HepG2 (cell line): ENCODE measurements around the gene TOR1AIP1. TPM values are rescaled to one million over a fixed set of nuclear protein-coding genes. Genes with fewer than 3 reads are reported as not detected.

Source experiments
- ASH2L ChIP-seq: fragments of 300-600, 200-600 bp; sonication (generic); IDR thresholded peaks from 2 replicates; pipeline ENCODE4 v1.7.0; 2017; ENCODE audit warnings: low read depth, mild to moderate bottlenecking, moderate library complexity, mixed read lengths, low read length; ENCODE audit not compliant: insufficient read length
- CBX1 ChIP-seq: IDR thresholded peaks from one replicate; pipeline ENCODE4 v1.6.1; 2016; ENCODE audit warnings: antibody characterized with exemption, low read depth
- FOXO4 ChIP-seq: sonication (generic); formaldehyde crosslinking; conservative IDR thresholded peaks from 2 replicates; pipeline ENCODE4 v1.8.1; 2023; ENCODE audit warnings: missing genetic modification reagents
- MAF1 ChIP-seq: sonication (generic); formaldehyde crosslinking; IDR thresholded peaks from 2 replicates; pipeline ENCODE4 v1.5.0; 2020; ENCODE audit warnings: missing genetic modification reagents, borderline replicate concordance
- SCMH1 ChIP-seq: sonication (generic); formaldehyde crosslinking; IDR thresholded peaks from 2 replicates; pipeline ENCODE4 v1.9.0; 2021; ENCODE audit warnings: missing genetic modification reagents, mild to moderate bottlenecking, borderline replicate concordance
- ZBTB40 ChIP-seq, 2 experiments: fragments of 450-650 bp in 1 of 2; sonication (generic) in 1 of 2; formaldehyde crosslinking in 1 of 2; IDR thresholded peaks; 2 replicates each; pipeline versions ENCODE4 v1.6.1 to v1.8.0; 2016 to 2022; ENCODE audit warnings: antibody characterized with exemption in 1 of 2, mild to moderate bottlenecking in 1 of 2, missing genetic modification reagents in 1 of 2
- ZHX2 ChIP-seq, 2 experiments: sonication (generic) in 1 of 2; formaldehyde crosslinking in 1 of 2; IDR thresholded peaks; 2 replicates each; pipeline versions ENCODE4 v1.6.1 to v1.9.0; 2014 to 2022; ENCODE audit warnings: antibody characterized with exemption in 1 of 2, borderline replicate concordance in 1 of 2, inconsistent platforms in 1 of 2, low read depth in 1 of 2, missing genetic modification reagents in 1 of 2
- ZNF10 ChIP-seq: sonication (generic); formaldehyde crosslinking; IDR thresholded peaks from 2 replicates; pipeline ENCODE4 v1.4.0; 2020; ENCODE audit warnings: mild to moderate bottlenecking, low read depth, missing genetic modification reagents, borderline replicate concordance
- ZNF607 ChIP-seq: sonication (generic); formaldehyde crosslinking; IDR thresholded peaks from 2 replicates; pipeline ENCODE4 v1.5.1; 2020; ENCODE audit warnings: missing genetic modification reagents, mild to moderate bottlenecking, borderline replicate concordance
- ZSCAN25 ChIP-seq: sonication (generic); formaldehyde crosslinking; IDR thresholded peaks from 2 replicates; pipeline ENCODE4 v1.8.0; 2022; ENCODE audit warnings: mild to moderate bottlenecking, missing genetic modification reagents
- polyA plus RNA-seq, 8 experiments: library from polyadenylated mRNA; depleted of rRNA in 3 of 8; stranded (reverse) in 7 of 8; unstranded in 1 of 8; fragments of >200 nt; fragmentation: Illumina TruSeq in 4 of 8; extraction: Trizol in 4 of 8; gene quantifications; 2 replicates each; pipeline versions ENCODE4 v1.2.1 to v1.2.3, GENCODE V29; 2011 to 2016; ENCODE audit warnings: low read depth in 4 of 8, missing spikeins in 1 of 8, mixed read lengths in 1 of 8; ENCODE audit not compliant: insufficient read depth in 1 of 8
- total RNA-seq, 5 experiments: library from RNA; depleted of rRNA; stranded (reverse); fragments of >200 nt; fragmentation: Illumina TruSeq; extraction: Trizol; gene quantifications; 2 replicates each; pipeline ENCODE4 v1.2.3, GENCODE V29; 2016; ENCODE audit warnings: low read depth in 1 of 5

Gene TOR1AIP1
- total and polyA plus RNA-seq, 2 of the 13 experiments (the other 11 are each of a cell fraction or from before 2014, with no cell fraction given): 15.6 to 29.0 TPM

- no peak for TF ChIP-seq ZNF10
- TF ChIP-seq ZNF607 (CRISPR knock-in tag): no peak
- TF ChIP-seq ZHX2 (IDR thresholded peaks at IDR 0.05; ENCODE audit: low read depth): peak; percentile 37; the same call in 1 of the 2 replicates
- TF ChIP-seq ZHX2 (CRISPR knock-in tag; IDR thresholded peaks at IDR 0.05; ENCODE audit: borderline replicate concordance): no peak
- TF ChIP-seq FOXO4 (CRISPR knock-in tag): no peak
- TF ChIP-seq ASH2L: peak; percentile 50
- TF ChIP-seq CBX1: no peak
- peak; percentile 70 for TF ChIP-seq ZBTB40 (IDR thresholded peaks at IDR 0.05)
- no peak; the same call in 1 of the 2 replicates for TF ChIP-seq ZBTB40 (CRISPR knock-in tag; IDR thresholded peaks at IDR 0.05)
- no peak for TF ChIP-seq MAF1 (CRISPR knock-in tag)
- no peak for TF ChIP-seq SCMH1
- TF ChIP-seq ZSCAN25: no peak
Observed at GRCh38 chr1:179877586-179878265, 4.4 kb upstream of the TOR1AIP1 start, which contains the start of gene TOR1AIP2 (continued).
